OCI-M1 (cell line): Measurements from ENCODE around the gene GALNT14.

Source experiments
- DNase-seq: peaks from one replicate; lab custom pipeline; 2025; lab: John Stamatoyannopoulos, UW

Gene GALNT14

DNA sequence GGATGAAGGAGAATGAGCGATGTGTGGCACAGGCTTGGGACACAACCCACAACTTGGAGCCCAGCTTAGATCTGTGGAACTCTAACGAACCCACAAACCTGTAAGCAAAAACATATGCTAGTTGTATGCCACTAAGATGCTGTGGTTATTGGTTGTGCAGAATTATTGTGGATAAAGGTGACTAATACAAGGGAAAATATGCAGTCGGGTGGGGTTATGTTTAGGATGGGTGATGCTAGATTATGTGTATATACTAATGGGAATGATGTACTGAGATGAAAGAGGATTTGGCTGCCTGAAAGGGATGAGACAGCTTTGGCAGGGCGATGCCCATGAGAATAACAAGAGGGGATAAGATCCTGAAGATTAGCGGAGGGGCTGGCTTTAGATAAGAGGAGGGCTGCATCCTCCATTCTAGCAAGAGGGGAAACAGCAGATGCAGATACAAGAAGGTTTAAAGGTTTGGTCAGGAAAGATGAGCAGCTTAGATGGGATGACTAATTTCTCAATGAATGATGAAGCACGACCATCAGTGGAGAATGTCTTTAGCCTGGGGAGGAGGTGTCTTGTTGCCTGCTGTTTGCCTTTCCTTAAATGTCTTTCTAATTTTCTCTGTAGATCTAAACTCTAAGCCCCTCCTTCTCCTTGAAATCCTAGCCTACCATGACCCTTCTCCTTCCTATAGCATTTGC is 49.6 kb downstream of the GALNT14 start:
- no peak for DNase-seq

DNA sequence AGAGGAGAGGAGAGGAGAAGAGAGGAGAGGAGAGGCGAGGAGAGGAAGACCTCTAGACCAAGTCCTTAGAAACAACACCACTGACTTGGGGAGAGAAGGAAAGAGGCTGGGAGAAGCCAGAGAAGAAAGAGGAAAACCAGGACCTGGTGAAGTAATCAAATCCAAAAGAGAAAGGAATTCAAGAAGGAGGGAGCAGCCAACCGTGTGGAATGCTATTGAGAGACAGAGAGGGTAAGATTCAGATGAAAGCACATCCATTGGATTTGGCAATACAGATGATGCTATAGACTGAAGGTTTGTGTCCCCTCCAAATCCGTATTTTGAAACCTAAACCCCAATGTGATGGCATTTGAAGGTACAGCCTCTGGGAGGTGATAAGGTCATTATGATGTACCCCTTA is 50.7 kb downstream of the GALNT14 start:
- DNase-seq = no peak

DNA sequence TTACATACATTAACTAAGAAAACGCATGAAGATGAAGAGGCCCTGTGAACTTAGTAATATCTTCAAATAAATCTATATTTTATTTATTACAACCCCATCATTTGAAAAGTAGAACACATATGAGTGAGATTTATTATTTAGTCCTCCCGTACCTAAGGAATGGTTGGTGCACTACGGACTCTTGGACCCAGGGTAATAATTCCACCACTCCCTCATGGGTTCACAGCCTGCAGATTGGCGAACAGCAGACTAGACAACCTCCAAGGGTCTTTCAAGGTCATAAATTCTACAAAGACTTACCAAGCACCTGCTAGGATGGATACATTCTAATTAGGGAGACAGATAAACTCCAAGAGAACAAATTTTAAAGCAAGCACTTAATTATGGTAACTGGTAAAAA is 51.6 kb downstream of the GALNT14 start:
- DNase-seq = no peak

DNA sequence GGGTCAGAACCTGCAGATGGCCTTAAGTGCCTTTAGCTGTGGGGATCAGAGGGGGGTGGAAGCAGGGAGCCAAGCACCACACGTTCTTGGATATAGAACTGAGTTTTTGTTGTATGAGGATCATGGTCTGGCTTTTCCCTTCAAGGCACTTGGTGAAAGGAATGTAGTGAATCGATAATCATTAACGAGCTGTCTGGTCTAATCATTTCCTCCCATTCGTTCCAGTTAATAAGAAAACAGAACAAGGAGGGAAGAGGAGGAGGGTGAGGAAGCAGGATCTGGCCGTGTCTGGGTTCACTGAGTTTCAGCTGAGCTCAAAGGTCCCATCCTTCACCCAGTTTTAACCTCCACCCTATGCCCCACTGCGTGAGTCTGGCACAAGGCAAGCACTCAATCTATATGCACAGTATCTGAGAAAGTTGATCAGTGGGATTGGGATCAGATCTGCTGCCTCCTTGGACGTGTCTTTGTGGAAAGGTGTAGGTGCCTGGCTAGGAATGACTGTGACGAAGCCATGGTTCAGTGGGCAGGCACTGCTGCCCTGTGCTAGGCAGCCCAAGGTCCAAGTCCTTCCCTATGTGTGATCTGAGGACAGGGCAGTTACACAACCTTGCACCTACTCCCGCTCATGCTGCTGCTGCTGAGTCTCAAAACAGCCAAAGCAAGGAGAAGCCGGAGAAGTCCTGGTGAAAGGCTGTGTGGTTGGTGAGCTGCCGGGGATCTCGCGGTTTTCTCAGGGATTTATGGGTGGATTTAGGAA is 54.8 kb downstream of the GALNT14 start:
- DNase-seq = no peak

DNA sequence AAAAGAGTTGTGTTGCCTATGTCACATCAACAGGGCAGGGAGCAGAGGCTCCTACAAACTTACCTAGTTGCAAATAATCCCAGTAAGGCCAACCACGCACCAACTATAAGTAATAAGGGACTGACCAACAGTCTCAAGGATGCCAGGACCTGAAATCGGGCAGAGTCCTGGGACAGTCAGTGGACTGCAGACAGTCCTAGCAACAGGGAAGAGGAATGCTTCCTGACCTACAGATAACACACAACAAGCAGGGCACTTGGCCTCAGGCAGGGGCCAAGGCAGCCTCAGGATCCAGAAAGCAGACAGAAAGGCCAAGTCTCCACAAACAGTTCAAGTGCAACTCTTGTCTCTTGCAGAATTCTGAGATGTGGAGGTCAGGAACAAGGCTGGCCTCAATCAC is 56.2 kb downstream of the GALNT14 start:
- DNase-seq = no peak

DNA sequence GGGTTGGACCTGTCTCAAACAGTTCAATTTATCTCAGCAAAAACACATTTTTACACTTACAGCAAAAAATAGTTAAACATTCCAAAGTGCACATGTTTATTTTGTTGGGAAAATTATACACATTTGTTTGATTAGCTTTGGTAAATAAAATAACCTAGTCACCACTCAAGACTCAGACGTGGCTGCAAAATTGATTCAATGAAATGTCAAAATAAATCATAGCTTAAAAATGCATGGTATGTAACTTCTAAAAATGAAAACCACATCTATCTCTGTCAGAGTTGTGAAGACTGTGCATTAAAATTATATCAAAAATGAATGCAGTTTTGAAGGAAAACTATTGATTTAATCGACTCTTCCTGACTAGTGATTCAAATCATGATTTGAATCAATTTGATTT is 56.7 kb downstream of the GALNT14 start:
- DNase-seq = no peak

DNA sequence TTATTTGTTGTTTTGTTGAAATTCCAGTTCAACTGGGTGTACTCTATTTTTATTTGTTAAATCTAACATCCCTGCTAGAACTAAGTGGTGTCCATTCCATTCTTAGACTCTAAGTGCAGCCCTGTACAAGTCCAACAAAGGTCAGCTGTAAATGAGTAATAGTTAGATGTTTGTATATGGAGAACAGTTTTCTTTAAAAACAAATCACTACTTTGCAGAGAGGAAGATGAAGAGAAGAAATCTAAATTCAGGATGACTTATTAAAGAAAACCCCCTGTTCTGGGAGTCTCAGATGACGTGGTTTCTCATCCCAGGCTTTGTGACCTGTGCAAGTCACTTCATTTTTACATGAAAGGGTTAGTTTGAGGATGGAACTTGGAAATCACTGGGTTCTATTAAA is 57.9 kb downstream of the GALNT14 start:
- no peak for DNase-seq

DNA sequence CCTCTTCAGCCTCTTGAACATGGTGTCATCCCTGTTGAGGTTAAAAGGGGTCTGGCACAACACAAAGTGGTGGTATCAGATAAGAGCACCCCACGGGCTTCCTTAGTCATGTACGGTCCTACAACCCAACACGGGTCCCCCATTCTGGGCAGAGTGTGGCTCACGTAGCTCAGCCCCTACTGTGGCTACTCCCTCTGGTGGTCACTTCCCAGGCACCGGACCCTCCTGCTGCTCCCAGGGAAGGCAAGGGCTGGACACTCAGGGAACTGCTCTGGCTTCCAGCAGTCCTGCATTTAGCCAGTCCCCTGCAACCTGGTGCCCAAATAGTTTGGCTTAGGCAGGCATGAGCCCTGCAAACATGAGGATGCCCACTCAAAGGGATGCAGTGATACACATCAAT is 58.6 kb downstream of the GALNT14 start:
- DNase-seq = no peak

DNA sequence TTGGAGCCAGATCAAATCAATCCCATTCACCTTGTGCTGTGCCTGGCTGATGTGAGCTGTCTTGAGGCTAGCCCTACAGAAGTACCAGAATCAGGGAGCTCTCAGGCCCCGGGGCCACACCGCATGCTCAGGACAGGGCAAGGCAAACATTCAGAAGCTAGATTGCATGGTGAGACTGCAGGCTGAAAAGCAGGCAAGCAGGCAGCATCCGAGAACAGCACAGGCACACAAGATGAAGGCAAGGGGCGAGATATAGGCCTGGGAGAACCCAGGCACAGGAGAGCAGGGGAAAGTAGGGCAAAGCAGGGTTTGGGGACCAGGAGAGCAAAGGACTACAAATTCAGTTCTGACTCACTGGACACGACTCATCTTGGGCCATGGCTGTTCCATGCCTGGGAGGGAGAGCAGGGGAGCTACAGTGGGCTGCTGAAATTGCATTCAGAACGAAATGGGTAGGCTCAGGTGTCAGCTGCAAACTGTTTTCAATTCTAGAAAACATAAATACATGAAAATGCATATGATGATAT is 59.6 kb downstream of the GALNT14 start:
- no peak for DNase-seq

DNA sequence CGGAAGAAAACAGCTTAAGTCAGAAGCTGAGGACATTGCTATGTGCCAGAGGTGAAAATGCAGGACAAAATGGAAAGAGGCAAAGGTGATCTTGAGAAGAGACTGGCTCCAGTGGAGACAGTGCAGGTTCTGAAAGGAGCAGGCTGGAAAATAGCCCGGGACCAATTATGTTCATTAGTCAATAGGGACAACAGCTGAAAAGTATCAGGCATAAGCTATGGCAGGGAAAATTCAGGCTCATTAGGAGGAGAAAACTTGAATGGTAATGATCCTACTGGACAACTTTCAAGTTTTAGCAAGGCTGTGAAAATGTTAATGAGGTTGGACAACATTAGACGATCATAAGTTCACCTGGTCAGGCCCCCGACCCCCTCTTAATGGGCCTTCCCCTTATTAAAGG is 60.2 kb downstream of the GALNT14 start:
- no peak for DNase-seq

DNA sequence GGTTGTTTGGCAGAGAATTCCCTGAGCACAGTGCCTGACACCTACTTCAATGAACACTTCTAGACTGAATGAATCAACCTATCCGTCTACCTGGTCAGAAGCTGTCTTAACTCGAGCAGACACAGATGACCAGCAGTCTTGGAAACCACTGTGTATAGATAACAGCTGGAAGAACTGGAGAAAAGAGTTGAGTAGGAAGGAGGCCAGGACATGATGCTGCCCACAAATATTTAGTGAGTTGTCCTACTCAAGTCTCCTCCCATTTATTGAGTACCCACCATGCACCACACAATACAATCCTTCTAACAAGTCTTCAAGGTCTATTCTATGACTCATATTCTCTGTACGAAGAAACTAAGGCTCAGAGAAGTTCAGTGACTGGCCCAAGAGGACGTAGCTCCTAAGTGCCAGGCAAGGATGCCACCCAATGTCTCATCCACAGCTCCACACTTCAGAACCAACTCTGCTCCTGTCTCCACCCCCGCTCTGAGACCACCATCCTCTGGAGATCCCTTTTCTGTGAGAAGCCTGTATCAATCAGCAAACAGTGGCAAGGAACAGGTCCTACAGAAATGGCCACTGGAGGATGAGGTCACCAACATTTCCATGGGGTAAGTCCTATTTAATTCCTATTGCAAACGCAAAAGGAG is 62.2 kb downstream of the GALNT14 start:
- DNase-seq = no peak

DNA sequence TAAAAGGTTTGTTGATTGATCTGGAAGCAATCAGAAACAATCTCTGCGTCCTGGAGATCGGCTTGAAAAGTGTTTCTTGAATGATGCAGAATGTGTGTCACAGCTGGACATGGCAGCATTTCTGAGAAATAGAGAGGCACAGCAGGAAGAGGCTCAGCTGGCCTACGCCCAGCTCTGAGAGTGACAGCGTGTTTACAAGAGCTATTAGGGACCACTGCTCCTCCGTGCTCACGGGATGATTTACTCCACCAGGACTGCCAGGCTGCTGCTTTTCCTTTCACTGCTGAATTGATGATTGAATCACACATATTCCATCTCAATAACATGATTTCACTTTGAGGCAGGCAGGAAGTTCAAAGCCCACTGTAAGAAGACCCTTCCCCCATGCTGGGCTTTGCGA is 62.8 kb downstream of the GALNT14 start:
- no peak for DNase-seq

DNA sequence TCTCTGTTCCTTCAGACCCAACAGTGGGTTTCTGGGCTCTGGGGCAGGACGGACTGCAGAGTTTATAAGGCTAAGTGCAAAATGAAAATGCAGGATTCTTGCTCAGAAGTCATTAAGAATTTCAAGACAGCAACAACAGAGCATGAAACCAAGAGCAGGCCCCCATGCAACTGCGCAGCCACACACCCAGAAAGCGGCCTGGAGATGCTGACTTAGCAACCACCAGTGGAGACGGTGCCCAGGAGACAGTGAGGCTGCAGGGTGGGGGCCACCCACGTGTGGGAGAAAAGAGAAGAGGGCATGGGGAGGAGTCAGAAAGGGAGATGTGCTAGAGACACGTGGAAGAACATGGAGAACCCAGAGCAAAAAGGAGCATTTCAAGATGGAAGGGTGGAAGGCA is 66.5 kb downstream of the GALNT14 start:
- no peak for DNase-seq

DNA sequence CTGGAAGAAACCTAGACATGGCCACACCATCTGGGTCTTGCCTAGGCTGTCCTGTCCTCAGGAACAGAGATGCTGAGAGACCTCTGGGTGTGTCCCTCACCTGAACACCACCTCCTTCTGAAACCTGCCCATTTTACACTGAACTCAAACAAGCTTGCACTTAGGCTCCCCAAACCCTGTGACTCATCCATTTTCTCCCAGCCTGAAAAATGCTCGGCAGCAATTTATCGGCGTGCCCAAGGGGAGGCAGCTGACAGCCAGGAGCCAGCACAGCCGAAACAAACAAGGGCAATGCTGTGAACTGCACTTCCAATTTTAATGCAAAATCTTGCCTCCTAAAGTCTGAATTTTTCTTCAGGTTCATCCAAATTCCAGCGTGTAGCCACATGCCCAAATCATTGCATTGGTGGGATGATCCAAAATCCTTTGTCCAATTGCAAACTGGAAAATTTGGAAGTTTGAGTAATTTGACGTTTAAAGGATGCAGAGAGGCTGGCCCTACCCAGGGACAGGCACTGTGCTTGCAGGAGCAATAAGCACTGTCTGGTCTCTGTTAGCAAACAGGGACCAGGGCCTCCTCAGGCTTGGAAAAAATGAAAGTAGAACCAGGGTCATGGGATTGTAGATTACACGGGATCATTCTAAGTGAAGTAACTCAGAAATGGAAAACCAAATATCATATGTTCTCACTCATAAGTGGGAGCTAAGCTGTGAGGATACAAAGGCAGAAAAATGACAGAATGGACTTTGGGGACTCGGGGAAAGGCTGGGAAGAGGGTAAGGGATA is 67.7 kb downstream of the GALNT14 start:
- DNase-seq = no peak

DNA sequence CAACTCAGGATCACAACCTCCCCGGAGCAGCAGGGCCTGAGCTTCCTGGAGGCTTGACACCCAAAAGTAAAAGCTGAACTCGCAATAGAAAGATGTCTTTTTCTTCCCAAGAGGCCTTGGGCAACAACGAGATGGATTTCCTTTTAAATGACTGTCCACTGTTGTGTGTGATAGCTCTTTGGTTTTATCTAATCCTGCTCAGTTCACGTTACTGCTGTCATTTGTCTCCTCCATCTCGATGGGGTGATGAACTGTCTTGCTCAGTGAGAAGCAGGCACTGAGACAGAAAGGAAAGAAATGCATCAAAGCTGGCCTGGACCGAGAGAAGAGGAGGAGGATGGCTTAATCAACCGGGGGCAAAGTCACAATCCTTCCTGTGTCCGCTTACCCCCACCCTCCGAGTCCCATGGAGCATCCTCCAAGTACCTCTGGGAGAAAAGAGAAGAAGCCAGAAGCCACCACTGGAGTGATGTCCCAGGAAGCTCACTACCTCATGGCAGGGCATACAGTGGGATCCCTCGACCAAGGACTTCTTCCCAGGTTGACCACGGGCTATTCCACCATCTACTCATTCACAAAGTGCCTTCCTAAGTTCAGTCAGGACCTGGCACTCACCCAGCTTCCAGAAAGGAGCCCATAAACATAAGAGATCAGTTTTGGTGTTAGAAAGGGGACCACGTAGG is 68.5 kb downstream of the GALNT14 start:
- DNase-seq = no peak

DNA sequence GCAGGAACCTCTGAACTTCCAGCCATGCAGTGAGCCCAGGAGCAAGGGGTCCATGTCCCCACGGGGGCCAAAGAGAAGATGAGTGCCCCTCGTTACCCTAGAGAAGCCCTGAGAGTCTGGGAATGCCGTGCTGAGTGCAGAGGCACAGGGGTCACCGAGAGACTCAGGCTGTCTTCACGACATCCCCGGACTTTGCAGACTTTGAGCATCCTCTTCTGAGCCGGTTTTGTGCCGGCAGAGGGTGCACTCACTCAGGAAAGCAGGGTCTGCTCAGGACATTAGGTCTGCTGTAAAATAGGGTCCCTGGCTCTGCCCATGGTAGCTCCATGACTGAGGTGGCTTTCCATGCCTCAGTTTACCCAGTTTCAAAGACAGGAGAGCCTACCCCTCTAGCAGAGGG is 71.0 kb downstream of the GALNT14 start:
- no peak for DNase-seq

DNA sequence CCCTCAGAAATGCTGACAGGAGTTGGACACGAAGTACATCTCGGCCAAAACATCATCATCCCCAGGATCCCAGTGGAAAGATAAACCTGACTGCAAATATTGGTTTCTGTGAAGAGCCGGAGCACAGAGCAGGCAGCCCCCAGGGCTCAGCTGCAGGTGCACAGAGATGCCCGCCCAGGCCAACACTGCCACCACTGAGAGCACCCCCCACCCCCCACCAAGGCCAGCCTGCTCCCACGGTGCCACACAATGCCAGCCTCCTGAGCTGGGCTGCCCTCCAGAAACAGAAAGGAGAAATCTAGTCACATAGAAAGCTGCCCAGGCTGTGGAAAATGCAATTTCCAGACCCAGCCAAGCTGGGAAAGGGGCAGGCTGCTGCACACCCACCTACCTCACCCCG is 71.7 kb downstream of the GALNT14 start:
- DNase-seq = no peak

DNA sequence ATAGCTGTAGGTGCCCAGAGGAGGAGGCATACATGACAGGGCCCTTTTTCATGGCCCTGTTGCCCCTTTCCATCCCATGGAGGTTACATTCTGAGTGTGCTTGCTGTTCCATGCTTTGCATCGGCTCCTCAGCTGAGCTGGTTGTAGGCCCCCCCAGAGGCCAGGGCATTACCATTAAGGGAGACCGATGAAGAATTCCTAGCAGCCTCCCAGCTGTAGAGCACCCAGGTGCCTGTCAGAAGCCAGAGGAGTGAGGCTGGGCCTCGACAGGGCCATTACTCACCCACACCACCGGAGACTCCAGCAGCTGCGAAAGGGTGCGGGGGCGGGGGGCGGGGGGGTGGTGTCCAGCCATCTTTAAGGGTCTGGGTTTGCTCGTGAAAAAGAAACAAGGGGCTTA is 72.2 kb downstream of the GALNT14 start:
- no peak for DNase-seq

DNA sequence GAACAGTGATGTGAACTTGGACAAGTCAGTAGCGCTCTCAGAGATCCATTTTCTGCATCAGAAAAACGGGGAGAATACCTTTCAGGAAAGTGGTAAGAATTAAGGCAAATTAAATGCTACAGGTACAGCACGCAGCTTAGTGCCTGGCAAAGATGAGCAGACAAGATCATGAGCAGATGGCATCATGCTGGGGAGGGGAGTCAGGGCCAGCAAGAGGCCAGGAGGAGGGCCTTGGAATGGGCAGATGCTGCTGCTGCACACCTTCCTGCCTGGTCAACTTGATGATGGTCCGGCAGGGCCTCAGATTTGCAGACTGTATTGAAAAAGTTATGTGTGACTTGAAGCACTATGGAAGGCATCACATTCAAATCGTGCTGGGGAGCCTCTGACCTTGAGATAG is 72.9 kb downstream of the GALNT14 start:
- DNase-seq = no peak

DNA sequence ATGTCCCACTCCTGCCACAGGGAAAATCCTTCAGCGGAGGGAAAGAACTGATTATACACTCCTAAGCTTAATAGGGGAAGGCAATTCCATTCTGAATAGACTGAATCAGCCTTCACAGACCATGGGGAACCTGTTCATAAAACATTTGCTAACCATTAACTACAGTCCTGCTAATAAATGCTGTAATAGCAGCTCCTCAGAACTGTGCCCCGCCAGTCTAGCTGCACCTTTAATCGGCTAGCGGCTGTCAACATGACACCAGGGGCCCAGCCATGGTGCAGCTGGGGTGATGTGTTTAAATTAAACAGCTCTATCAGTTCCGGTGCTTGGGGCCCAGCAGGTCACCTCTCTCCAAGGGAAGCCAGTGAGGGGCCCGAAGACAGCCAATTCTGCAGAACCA is 77.8 kb downstream of the GALNT14 start:
- DNase-seq = no peak

DNA sequence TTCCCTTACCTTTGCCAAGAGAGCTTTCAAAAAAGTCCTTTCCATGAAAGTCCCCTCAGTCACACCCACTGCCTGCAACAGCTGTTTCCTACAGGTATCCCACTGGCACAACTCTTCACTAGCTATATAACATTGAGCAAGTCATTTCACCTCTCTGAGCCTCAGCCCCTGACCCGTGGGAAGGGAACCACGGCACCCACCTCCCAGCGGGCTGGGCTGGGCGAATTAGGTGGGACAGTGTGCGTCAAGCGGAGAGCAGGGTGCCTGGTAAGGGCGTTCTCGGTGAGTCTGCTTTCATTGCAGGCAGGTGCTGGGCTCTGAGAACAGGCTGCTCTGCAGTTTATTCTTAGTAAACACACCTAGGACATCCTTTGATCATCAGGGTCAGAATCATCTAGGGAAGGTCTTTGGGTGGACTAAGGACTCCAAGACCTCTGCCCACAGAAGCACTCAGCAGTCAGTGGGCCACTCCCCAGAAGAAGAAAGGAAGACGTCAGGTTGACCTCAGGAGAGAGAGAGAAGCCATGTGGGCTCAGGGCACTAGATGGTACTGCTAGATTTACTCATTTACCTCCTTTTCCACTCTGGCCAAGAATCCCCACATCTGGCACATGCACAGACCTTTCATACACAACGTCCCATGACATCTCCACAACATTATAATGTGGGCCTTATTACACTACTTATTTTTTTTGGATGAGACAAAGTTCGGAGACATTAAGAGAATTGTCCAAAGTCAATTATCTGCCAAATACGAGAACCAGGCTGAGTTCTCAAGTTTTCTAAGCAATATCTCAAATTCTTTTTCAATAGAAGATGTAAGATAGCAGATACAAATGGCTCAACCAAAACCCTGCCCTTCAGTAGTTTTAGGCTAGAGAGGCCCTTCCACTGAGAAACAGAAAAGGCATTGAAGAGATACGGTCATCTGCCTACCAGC is 79.9 kb downstream of the GALNT14 start:
- no peak for DNase-seq
